HepG2 (cell line): ENCODE results near the gene LCN1. TPM values are rescaled to one million over a fixed set of nuclear protein-coding genes. Genes with fewer than 3 reads are reported as not detected.

ENCODE experiments used
- ATAC-seq: fragments of 200-7000 bp; cut with Tn5 transposase; 3 replicates; pipeline ENCODE4 v1.9.1; 2020; ENCODE audit warnings: mild to moderate bottlenecking, moderate library complexity
- BruUV-seq: library from RNA; stranded (reverse); fragments of 400-500 nt; replicated peaks from 2 replicates; lab custom pipeline; 2021; lab: Mats Ljungman, UMichigan
- CTCF ChIA-PET: fragments of 300-600 bp; formaldehyde crosslinking; extraction: SDS; loops from one replicate; lab custom pipeline; 2021; ENCODE audit warnings: low total read pairs, inconsistent platforms, low intra/inter-chr PET ratio; lab: Yijun Ruan, JAX
- POLR2A ChIA-PET: fragments of 350-600 bp; sonication (Branson Sonifier 250); formaldehyde crosslinking; loops from one replicate; lab custom pipeline; 2020; ENCODE audit warnings: antibody characterized with exemption, inconsistent platforms; lab: Yijun Ruan, JAX
- DNase-seq: peaks from one replicate; pipeline ENCODE4 v3.0.0-alpha.2; 2015; ENCODE audit warnings: low spot score
- FAIRE-seq: peaks from 3 replicates; lab custom pipeline; 2011; peaks lifted over from hg19 to GRCh38; lab: Jason Lieb, UNC
- H2AFZ ChIP-seq: one replicate; pipeline ENCODE4 v1.6.1; 2011; ENCODE audit warnings: low read length, inconsistent platforms
- H3K27ac ChIP-seq: fragments of 300-600 bp; 3 replicates; pipeline ENCODE4 v1.8.0; 2011; ENCODE audit warnings: mixed run types, mild to moderate bottlenecking, mixed read lengths, low read length, inconsistent platforms; ENCODE audit not compliant: insufficient read depth; ENCODE audit errors: extremely low read length
- H3K27me3 ChIP-seq, 2 experiments: fragments of 200-600 bp in 1 of 2; 2 replicates in 1 of 2; 3 replicates in 1 of 2; pipeline versions ENCODE4 v1.6.0 to v1.8.0; 2011; ENCODE audit warnings: low read length in 2 of 2, mild to moderate bottlenecking in 2 of 2, moderate library complexity in 2 of 2, inconsistent platforms in 1 of 2; ENCODE audit not compliant: insufficient read depth in 2 of 2, control insufficient read depth in 1 of 2
- H3K36me3 ChIP-seq, 2 experiments: fragments of 200-600 bp in 1 of 2; replicated peaks in 1 of 2; 2 replicates in 1 of 2; 3 replicates in 1 of 2; pipeline versions ENCODE4 v1.5.1 to v1.8.0; 2011; ENCODE audit warnings: low read length in 2 of 2, inconsistent platforms in 1 of 2; ENCODE audit not compliant: insufficient read depth in 2 of 2, control insufficient read depth in 1 of 2
- H3K4me1 ChIP-seq: 2 replicates; pipeline ENCODE4 v1.5.1; 2012; ENCODE audit warnings: low read length, inconsistent platforms; ENCODE audit not compliant: insufficient read depth
- H3K4me2 ChIP-seq: 2 replicates; pipeline ENCODE4 v1.6.0; 2011; ENCODE audit warnings: low read depth, low read length, inconsistent platforms
- H3K4me3 ChIP-seq, 3 experiments: fragments of 200-600 bp in 1 of 3; sonication (generic), shearing (Covaris generic) in 1 of 3; replicated peaks in 1 of 3; 2 replicates each; pipeline ENCODE4 v1.5.1; 2011 to 2016; ENCODE audit warnings: low read length in 3 of 3, inconsistent platforms in 2 of 3, low read depth in 2 of 3, mild to moderate bottlenecking in 2 of 3, control low read depth in 1 of 3, mixed read lengths in 1 of 3; ENCODE audit not compliant: insufficient read depth in 1 of 3
- H3K79me2 ChIP-seq: one replicate; pipeline ENCODE4 v1.6.1; 2011; ENCODE audit warnings: low read length, inconsistent platforms; ENCODE audit not compliant: insufficient read depth
- H3K9ac ChIP-seq: 2 replicates; pipeline ENCODE4 v1.6.0; 2011; ENCODE audit warnings: mild to moderate bottlenecking, low read depth, low read length, inconsistent platforms; ENCODE audit not compliant: insufficient read depth
- H3K9me3 ChIP-seq: 2 replicates; pipeline ENCODE4 v1.5.1; 2012; ENCODE audit warnings: mild to moderate bottlenecking, low read length
- H4K20me1 ChIP-seq: 2 replicates; pipeline ENCODE4 v1.6.0; 2011; ENCODE audit warnings: inconsistent platforms, mild to moderate bottlenecking, low read length, moderate library complexity; ENCODE audit not compliant: insufficient read depth
- AGO2 ChIP-seq: fragments of 200-400 bp; formaldehyde crosslinking; optimal IDR thresholded peaks from 2 replicates; pipeline ENCODE3; 2017; ENCODE audit warnings: mild to moderate bottlenecking, low read depth, low read length, moderate library complexity
- JARID2 ChIP-seq: sonication (generic); formaldehyde crosslinking; IDR thresholded peaks from 2 replicates; pipeline ENCODE4 v1.8.1; 2023; ENCODE audit warnings: missing genetic modification reagents, inconsistent platforms; ENCODE audit not compliant: insufficient replicate concordance
- KLF13 ChIP-seq: sonication (generic); formaldehyde crosslinking; IDR thresholded peaks from 2 replicates; pipeline ENCODE4 v1.4.0; 2020; ENCODE audit warnings: mild to moderate bottlenecking, missing genetic modification reagents
- PCBP1 ChIP-seq: fragments of 200-400 bp; formaldehyde crosslinking; IDR thresholded peaks from 2 replicates; pipeline ENCODE4 v1.6.1; 2017; ENCODE audit warnings: mild to moderate bottlenecking, low read depth, low read length, borderline replicate concordance
- SAP130 ChIP-seq: IDR thresholded peaks from 2 replicates; pipeline ENCODE4 v1.6.1; 2016; ENCODE audit warnings: low read depth
- SP1 ChIP-seq, 2 experiments: fragments of 450-650 bp in 1 of 2; sonication (generic) in 1 of 2; formaldehyde crosslinking in 1 of 2; IDR thresholded peaks; 2 replicates each; pipeline versions ENCODE4 v1.4.0 to v1.6.1; 2016 to 2020; ENCODE audit warnings: missing genetic modification reagents in 1 of 2
- SP5 ChIP-seq: IDR thresholded peaks from 2 replicates; pipeline ENCODE4 v1.6.1; 2016; ENCODE audit warnings: low read depth, borderline replicate concordance
- U2AF2 ChIP-seq: fragments of 200-400 bp; formaldehyde crosslinking; IDR thresholded peaks from 2 replicates; pipeline ENCODE4 v1.6.1; 2017; ENCODE audit warnings: low read depth, mild to moderate bottlenecking, low read length
- ZMYM3 ChIP-seq: sonication (generic); formaldehyde crosslinking; IDR thresholded peaks from 2 replicates; pipeline ENCODE4 v1.5.1; 2020; ENCODE audit warnings: mild to moderate bottlenecking, missing genetic modification reagents
- ZNF446 ChIP-seq: sonication (generic); formaldehyde crosslinking; IDR thresholded peaks from 2 replicates; pipeline ENCODE4 v1.5.0; 2020; ENCODE audit warnings: mild to moderate bottlenecking, missing genetic modification reagents
- ZNF567 ChIP-seq: sonication (generic); formaldehyde crosslinking; IDR thresholded peaks from 2 replicates; pipeline ENCODE4 v1.8.1; 2023; ENCODE audit warnings: mild to moderate bottlenecking, missing genetic modification reagents, borderline replicate concordance
- ZNF788 ChIP-seq: sonication (generic); formaldehyde crosslinking; IDR thresholded peaks from 2 replicates; pipeline ENCODE4 v1.5.0; 2020; ENCODE audit warnings: mild to moderate bottlenecking, missing genetic modification reagents, borderline replicate concordance
- WGBS: methylation state at CpG from one replicate; pipeline ENCODE4 v1.1.6; 2017; ENCODE audit warnings: low lambda C conversion rate; 5-methylcytosine and 5-hydroxymethylcytosine counted together
- in situ Hi-C: cut with HindIII; loops from 2 replicates; pipeline ENCODE4 v1.10.0; 2017; ENCODE audit warnings: low pct_unique_long_range_greater_than_20kb; ENCODE audit not compliant: extremely low pct_ligation_motif_present
- intact Hi-C: fragments of 100-400 bp; cut with micrococcal nuclease; formaldehyde crosslinking; loops from one replicate; pipeline ENCODE4 v1.10.0; 2022; ENCODE audit not compliant: unreplicated experiment
- polyA plus RNA-seq, 8 experiments: library from polyadenylated mRNA; depleted of rRNA in 3 of 8; stranded (reverse) in 7 of 8; unstranded in 1 of 8; fragments of >200 nt; fragmentation: Illumina TruSeq in 4 of 8; extraction: Trizol in 4 of 8; gene quantifications; 2 replicates each; pipeline versions ENCODE4 v1.2.1 to v1.2.3, GENCODE V29; 2011 to 2016; ENCODE audit warnings: low read depth in 4 of 8, missing spikeins in 1 of 8, mixed read lengths in 1 of 8; ENCODE audit not compliant: insufficient read depth in 1 of 8
- total RNA-seq, 5 experiments: library from RNA; depleted of rRNA; stranded (reverse); fragments of >200 nt; fragmentation: Illumina TruSeq; extraction: Trizol; gene quantifications; 2 replicates each; pipeline ENCODE4 v1.2.3, GENCODE V29; 2016; ENCODE audit warnings: low read depth in 1 of 5
- TF ChIP-seq, protein P1 (sequence below): sonication (generic); formaldehyde crosslinking; IDR thresholded peaks from 2 replicates; pipeline ENCODE4 v1.4.0; 2020; ENCODE audit warnings: missing genetic modification reagents
- TF ChIP-seq, protein P2 (sequence below): sonication (generic); formaldehyde crosslinking; IDR thresholded peaks from 2 replicates; pipeline ENCODE4 v1.5.1; 2020; ENCODE audit warnings: mild to moderate bottlenecking, missing genetic modification reagents, moderate library complexity
- TF ChIP-seq, protein P3 (sequence below): sonication (generic); formaldehyde crosslinking; IDR thresholded peaks from 2 replicates; pipeline ENCODE4 v1.5.0; 2020; ENCODE audit warnings: mild to moderate bottlenecking, missing genetic modification reagents

The LCN1 gene
- total and polyA plus RNA-seq, 2 of the 13 experiments (the other 11 are each of a cell fraction or from before 2014, with no cell fraction given) = not detected

DNA sequence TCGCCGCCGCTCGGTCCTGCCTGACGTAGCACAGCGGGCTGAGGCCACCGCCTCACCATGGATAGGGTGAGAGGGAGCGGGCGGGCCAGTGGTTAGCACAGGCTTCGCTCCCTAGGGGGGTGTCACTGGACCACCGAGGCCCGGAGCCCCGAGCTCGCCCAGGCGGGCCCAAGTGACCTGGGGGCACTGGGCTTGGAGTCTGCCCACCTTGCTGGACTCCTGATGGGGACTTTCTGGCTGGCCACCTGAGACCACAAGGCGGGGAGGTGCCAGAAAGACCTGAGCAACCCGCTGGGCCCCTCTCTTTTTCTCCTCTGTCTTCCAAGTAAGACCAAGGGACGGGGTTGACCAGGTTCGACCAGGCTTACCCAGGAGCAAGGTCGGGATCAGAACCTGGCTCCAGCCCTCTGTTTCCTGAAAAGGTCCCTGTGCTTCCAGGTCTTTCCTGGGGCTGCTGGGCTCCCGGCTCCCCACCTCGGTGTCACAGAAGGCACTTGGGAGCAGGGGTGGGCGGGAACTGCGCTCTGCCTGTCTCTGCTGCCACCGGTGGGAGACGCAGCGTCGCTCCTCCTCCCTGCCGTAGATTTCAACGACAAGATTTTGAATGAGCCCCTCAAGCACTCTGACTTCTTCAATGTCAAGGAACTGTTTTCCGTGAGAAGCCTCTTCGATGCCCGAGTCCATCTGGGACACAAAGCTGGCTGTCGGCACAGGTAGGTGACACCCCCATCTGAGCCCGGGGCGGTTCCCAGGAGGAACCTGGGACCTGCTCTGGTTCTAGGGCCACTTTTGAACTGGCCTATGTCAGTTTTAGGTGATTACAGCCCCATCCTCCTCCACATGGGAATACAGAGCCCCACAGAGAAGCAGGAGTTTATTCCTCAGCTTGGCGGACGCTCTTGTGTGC, 19.7 kb upstream of the LCN1 start:
- intact Hi-C loops = loop anchor here (2.0 kb wide), 1 partner anchor 21 kb away; no protein-coding TSS in a partner anchor
- ChIA-PET POLR2A (no interaction called here), CTCF (no interaction called here)
- H3K36me3 ChIP-seq = peaks cover 13 to 26% of the 10 kb centered on the region in 2 experiments
- no peak overlapping the region for H2AFZ ChIP-seq
- 69% methylated on average over 11 of the region's 38 CpGs for WGBS
- no peaks in the 10 kb centered on the region for H3K9me3 ChIP-seq
- DNase-seq (no peak), FAIRE-seq (no peak), ATAC-seq (no peak)
- peak overlapping the region; percentile 89 for H3K9ac ChIP-seq
- no peaks in the 10 kb centered on the region for H3K27me3 ChIP-seq
- peak overlapping the region; percentile 84 for H3K4me2 ChIP-seq
- peak overlapping the region; percentile 80 to 96 (median 92) for H3K4me3 ChIP-seq
- peaks cover 16% of the 10 kb centered on the region for H4K20me1 ChIP-seq
- in situ Hi-C loops = no loop called here
- peaks cover 10% of the 10 kb centered on the region for H3K79me2 ChIP-seq
- H3K27ac ChIP-seq = peak overlapping the region; percentile 67
- BruUV-seq = no TSS peak
- peaks cover 32% of the 10 kb centered on the region for H3K4me1 ChIP-seq
- TF ChIP-seq KLF13 (CRISPR knock-in tag) (no peak), AGO2 (peak; percentile 1), ZNF567 (CRISPR knock-in tag) (0 out of 2 replicates have a peak, but pooled peaks have one; percentile 36), ZNF788 (0 out of 2 replicates have a peak, but pooled peaks have one; percentile 4), ZNF446 (CRISPR knock-in tag) (0 out of 2 replicates have a peak, but pooled peaks have one; percentile 2), ZMYM3 (CRISPR knock-in tag) (0 out of 2 replicates have a peak, but pooled peaks have one; percentile 20), JARID2 (no peak), SP5 (CRISPR knock-in tag) (peak; percentile 62; the same call in 1 of the 2 replicates), U2AF2 (0 out of 2 replicates have a peak, but pooled peaks have one; percentile 17), SP1 (IDR thresholded peaks at IDR 0.05) (no peak), SP1 (CRISPR knock-in tag; IDR thresholded peaks at IDR 0.05) (peak; percentile 24; the same call in 1 of the 2 replicates), SAP130 (CRISPR knock-in tag) (0 out of 2 replicates have a peak, but pooled peaks have one; percentile 24), PCBP1 (0 out of 2 replicates have a peak, but pooled peaks have one; percentile 14)
- TF ChIP-seq, protein P1, sequence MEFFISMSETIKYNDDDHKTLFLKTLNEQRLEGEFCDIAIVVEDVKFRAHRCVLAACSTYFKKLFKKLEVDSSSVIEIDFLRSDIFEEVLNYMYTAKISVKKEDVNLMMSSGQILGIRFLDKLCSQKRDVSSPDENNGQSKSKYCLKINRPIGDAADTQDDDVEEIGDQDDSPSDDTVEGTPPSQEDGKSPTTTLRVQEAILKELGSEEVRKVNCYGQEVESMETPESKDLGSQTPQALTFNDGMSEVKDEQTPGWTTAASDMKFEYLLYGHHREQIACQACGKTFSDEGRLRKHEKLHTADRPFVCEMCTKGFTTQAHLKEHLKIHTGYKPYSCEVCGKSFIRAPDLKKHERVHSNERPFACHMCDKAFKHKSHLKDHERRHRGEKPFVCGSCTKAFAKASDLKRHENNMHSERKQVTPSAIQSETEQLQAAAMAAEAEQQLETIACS (CRISPR knock-in tag) = peak; percentile 61; the same call in 1 of the 2 replicates
- TF ChIP-seq, protein P2, sequence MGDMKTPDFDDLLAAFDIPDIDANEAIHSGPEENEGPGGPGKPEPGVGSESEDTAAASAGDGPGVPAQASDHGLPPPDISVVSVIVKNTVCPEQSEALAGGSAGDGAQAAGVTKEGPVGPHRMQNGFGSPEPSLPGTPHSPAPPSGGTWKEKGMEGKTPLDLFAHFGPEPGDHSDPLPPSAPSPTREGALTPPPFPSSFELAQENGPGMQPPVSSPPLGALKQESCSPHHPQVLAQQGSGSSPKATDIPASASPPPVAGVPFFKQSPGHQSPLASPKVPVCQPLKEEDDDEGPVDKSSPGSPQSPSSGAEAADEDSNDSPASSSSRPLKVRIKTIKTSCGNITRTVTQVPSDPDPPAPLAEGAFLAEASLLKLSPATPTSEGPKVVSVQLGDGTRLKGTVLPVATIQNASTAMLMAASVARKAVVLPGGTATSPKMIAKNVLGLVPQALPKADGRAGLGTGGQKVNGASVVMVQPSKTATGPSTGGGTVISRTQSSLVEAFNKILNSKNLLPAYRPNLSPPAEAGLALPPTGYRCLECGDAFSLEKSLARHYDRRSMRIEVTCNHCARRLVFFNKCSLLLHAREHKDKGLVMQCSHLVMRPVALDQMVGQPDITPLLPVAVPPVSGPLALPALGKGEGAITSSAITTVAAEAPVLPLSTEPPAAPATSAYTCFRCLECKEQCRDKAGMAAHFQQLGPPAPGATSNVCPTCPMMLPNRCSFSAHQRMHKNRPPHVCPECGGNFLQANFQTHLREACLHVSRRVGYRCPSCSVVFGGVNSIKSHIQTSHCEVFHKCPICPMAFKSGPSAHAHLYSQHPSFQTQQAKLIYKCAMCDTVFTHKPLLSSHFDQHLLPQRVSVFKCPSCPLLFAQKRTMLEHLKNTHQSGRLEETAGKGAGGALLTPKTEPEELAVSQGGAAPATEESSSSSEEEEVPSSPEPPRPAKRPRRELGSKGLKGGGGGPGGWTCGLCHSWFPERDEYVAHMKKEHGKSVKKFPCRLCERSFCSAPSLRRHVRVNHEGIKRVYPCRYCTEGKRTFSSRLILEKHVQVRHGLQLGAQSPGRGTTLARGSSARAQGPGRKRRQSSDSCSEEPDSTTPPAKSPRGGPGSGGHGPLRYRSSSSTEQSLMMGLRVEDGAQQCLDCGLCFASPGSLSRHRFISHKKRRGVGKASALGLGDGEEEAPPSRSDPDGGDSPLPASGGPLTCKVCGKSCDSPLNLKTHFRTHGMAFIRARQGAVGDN (CRISPR knock-in tag) = 0 out of 2 replicates have a peak, but pooled peaks have one; percentile 5
- TF ChIP-seq, protein P3, sequence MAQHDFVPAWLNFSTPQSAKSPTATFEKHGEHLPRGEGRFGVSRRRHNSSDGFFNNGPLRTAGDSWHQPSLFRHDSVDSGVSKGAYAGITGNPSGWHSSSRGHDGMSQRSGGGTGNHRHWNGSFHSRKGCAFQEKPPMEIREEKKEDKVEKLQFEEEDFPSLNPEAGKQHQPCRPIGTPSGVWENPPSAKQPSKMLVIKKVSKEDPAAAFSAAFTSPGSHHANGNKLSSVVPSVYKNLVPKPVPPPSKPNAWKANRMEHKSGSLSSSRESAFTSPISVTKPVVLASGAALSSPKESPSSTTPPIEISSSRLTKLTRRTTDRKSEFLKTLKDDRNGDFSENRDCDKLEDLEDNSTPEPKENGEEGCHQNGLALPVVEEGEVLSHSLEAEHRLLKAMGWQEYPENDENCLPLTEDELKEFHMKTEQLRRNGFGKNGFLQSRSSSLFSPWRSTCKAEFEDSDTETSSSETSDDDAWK = no peak
